GOT3 (cell line): ENCODE data around the gene KCNQ2.

Experiments
- DNase-seq: peaks from one replicate; lab custom pipeline; 2025; ENCODE audit warnings: mixed read lengths; lab: John Stamatoyannopoulos, UW

KCNQ2 gene

GRCh38 chr20:63369024-63369530 lies 103.4 kb downstream of the KCNQ2 start:
- no peak for DNase-seq

DNA sequence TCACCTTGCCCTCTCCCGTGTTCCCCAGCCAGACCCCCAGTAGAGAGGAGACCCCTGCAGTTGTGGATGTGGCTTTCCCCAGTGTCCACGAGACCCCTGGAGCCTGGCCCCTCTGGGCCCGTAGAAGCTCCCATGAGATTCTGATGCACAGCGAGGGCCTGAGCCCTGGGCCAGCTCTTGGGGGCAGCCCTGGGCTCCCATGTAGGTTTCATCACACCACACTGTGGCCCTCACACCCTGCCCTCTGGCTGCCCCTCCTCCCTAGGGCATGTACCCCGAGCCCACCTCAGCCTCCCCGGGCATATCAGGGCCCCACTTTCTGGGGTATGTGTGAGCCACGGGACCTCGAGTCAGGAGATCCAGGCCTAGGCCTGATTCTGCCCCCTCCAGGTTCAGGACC lies 104.3 kb downstream of the KCNQ2 start:
- DNase-seq = no peak

DNA sequence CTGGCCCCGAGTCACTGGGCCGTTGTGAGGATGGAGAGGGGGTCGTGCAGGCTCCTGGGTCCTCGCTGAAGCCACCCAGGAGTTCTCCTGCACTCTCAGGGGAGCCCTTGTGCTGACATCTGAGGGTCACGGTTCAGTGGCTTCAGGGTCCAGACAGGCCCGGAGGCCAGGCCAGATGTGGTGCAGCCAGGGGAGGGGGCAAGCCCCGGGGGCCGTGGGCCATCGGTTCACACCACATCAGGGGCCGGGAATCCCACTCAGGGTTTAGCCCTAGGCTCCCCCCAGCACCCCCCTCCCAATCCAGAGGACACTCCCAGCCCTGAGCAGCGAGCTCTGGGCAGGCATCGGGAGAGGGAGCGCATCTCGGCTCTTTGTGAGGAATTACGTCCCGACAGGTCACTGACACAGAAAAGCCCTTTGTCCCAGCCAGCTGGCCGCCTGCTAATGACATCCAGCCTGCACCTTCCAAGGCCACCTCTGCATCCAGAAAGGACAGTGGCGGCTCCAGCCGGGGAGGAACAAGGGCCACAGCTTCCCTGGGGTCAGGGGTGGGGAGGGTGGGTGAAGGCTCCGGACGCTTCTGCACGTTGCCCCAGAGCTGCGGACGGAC lies 104.9 kb downstream of the KCNQ2 start:
- no peak for DNase-seq

- no peak for DNase-seq
These were observed 105.8 kb downstream of the KCNQ2 start for GRCh38 chr20:63366390-63367365.

- no peak for DNase-seq
These were observed 106.7 kb downstream of the KCNQ2 start for GRCh38 chr20:63365601-63366389.

- no peak for DNase-seq
These were observed 107.5 kb downstream of the KCNQ2 start for GRCh38 chr20:63364801-63365585.

DNA sequence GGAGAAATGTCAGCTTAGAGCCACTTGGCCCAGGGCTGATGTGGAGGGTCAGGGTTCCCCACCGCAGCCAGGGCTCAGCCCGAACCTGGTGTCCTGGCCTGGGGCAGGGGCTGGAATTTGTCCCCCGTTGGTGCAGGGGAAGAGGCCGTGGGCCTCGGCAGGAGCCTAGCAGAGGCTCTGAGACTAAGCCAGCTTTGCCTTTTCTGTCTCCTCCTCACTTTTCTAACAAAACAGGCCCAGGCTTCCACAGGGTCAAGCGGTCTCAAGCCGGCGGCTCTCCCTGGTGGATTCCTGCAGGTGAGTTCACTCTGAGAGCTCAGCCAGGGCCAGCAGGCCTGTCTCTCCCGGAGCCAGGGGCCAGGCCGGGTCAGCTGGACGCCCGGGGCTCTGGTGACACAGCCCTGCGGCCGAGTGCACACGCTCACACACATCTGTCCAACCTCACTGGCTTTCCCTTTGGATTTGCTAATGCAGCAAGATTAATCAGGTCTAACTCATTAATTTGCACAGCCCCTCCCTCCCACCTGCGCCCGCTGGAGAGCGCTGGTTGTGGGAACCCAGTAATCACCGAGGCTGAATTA lies 108.4 kb downstream of the KCNQ2 start:
- DNase-seq = no peak

GRCh38 chr20:63363013-63363957 lies 109.2 kb downstream of the KCNQ2 start:
- DNase-seq = no peak

DNA sequence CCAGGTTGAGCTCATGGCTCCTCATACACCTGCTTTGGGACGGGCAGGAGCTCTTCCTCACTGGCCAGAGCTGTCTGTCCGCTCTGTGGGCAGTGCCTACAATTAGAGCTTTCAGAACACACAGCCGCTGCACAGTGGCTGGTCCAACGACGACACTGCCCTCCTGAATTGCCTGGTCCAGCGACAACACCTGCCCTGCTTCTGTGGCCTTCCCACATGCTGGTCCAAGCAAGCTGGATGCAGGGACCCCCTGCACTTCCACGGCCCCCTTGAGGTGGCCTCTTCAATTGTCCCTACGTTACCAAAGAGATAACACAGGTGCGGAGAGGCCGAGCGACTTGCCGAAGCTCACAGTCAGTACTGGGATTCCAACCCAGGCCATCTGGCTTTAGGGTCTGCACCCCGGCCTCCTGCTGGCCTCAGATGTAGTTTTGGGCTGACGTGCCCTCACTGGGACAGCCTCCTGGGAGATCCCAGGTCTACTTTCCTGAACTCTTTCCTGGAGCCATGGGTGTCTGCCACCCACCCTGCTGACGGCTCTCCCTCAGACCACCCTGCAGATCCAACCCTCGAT lies 109.9 kb downstream of the KCNQ2 start:
- no peak for DNase-seq

DNA sequence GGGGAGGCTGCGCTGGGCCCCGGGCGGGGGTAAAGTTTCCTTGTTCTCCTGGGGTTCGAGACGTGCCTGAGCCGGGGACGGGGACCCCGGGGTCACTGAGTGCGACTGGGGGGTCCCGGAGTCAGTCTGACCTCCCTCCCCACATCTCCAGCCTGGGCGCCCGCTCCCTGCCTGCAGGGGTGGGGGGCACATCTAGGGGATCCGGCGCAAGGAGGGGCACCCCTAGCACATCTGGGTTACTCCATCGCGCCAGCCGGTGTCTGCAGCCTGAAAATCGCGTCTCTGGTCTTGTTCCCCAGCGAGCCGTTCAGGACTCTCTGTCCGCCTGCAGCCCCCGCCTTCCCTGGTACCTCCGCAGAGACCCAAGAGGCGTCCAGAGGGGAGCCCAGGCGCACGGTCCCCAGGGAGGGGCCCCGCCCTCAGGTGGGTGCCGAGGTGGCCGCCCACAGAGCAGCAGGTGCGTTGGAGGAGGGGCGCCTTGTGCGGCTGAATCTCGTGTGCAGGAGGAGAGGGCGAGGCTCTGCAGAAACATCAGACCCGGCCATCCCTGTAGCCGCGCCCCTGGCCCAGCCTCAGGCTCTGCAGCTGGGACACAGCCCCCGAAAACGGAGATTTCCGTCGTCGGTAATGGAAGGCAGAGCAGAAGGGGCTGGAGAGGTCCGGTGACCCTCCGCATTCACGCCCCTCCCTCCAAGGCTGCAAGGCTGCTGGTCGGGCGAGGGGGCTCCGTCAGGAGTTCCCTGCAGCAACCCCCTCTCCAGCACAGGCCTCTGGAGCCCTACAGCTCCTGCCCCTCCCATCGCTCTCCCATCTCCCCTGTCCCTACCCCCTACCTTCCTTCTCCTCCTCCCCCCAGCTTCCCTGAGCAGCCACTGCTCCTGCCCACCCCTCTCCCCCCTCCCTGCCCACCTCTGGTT lies 110.7 kb downstream of the KCNQ2 start:
- DNase-seq = no peak

DNA sequence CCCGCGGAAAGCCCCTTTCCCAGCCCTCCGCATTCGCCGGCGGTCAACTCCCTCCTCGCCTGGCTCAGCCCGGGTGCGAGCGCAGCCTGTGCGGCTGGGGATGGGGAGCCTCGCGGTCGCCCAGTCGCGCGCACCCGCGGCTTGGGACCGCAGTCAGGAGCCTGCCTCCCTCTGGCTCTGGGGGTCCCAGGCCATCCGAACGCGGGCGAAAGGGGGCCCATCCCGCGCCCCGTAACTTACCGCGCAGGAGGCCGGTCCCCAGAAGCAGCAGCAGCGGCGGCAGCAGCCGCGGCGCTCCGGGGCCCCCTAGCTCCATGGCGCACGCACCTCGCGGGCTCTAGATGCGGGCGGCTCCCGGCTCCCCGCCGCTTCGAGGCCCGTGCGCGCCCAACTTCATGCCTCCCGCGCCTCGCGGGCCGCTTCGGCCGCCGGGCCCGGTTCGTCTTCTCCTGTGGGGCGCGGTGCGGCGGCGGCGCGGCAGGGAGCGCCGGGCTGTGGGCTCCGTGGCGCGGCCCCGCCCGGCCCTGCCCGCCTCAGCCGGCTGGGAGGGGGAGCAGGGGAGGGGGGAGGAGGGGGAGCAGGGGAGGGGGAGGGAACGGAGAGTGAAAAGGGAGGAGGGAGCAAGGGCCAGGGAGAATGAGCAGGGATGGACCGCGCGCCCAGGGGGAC lies 111.5 kb downstream of the KCNQ2 start, which contains the start of gene CHRNA4:
CHRNA4 (minus strand) TSS at position 500 of the 669 bp plus-strand sequence; CDS start at position 316, 184 bp downstream.
- no peak for DNase-seq

- no peak for DNase-seq
These were observed 112.3 kb downstream of the KCNQ2 start for GRCh38 chr20:63359937-63360849.

DNA sequence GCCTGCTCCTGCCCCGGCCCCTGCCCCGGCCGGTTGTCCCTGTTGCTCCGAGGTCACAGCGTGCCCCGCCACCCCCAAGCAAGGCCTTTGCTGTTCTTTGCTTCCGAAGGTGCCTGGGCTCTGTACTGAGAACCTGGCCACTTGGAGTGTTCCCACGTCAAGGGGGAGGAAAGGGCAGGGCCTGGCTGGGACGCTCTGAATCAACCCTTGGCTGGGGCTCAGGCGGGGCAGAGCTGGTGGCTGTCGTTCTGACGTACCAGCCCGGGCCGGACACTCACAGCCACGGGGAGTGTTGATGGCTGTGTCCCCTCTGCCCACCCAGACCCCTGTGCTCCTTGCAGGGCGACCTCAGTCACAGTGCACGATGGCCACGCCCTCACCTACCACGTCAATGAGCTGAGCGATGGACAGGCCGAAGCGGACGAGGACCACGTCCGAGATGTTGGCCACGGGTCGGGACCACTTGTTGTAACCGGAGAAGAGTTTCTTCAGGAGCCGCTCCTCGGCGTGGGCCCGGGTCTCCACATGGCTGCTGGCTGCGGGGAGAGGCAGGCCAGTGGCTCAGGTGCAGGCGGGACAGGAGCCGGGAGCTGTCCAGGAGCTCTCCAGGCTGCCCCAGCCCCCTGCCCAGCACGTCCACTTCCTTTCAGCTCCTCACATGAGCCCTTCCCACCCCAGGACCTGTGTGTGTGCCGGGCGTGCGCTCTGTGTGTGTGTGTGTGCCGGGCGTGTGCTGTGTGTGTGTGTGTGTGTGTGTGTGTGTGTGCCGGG lies 113.1 kb downstream of the KCNQ2 start:
- DNase-seq = no peak

DNA sequence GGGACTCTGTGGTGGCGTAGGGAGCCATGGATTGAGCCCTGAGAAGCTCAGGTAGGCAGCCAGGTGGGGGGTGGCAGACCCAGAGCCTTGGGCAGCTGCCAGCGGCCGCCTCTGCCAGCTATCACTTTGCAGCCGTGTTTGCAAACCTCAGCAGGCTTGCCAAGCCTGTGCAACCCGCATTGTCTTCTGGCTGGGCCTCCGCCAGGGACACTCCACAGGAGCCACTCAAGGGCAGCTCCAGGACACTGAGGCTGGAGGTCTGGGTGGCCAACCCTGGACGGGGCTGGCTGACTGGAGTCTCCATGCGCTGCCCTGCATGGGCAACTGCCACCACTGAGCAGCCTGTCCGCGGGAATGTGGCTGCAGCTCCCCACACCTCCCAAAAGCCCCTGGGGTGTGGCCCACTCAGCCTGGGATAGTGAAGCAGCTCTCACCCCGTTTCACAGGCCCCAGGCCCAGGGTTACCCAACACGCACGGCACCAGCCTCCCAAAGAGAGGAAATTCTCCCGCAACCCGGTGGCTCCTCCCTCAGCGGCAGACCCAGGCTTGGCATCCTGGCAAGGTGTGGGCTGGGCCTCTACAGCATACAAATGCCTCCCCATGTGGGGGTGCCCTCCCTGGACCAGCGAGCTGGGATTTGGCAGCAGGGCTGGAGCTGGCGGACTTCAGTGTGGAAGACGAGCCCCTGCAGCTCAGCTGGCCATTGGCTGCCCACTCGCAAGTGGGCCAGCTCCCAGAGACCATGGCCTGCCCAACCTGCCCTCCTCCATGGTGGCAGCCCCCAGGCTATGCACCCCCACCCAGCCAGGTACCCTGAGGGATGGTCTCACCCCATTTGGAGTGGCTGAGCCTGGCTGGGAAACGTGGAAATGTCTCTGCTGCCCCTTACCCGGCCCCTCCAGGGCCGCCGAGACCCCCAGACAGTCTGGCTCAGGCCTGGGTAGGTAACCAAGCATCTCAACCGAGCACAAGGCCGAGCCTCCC lies 114.2 kb downstream of the KCNQ2 start:
- no peak for DNase-seq
